ENCODE results near the gene COPZ2. TPM values are rescaled to one million over a fixed set of nuclear protein-coding genes. Genes with fewer than 3 reads are reported as not detected.

The COPZ2 gene
- polyA plus RNA-seq, 1 experiment: 122 TPM

DNA sequence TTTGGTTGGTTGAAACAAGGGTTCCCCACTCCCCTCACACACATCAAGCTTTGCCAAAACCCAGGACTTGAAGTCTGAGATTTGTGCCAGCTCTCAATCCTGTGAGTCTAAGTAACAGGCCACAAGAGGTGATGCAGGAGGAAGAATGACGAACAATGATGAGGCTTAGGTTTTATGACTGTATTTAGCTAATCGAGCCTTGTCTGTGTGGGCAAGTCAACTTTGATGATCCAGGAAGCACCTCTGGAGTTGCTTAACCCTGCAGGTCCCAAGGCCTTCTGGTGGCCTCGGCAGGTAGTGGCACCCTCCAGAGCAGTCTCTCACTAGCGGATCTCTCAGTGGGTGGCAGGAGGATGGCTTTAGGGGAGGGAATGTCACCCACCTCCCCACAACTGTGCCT is 38.0 kb downstream of the COPZ2 start:
- CTCF ChIA-PET: interaction anchor here (0.9 to 2.6 kb wide), 3 partner anchors 19 to 53 kb away, joined by 3 to 9 read pairs (median 4); no protein-coding TSS in a partner anchor
- Histone ChIP-seq H3K27me3 (ENCODE audit: control insufficient read depth, insufficient read depth, low read length) (peaks cover 7% of the 10 kb centered on the region), H3K27ac (ENCODE audit: low read depth, low read length) (no peak overlapping the region), H3K9me3 (ENCODE audit: control insufficient read depth, insufficient read depth, low read length) (no peaks in the 10 kb centered on the region; the same call in 1 of the 2 replicates), H3K4me3 (ENCODE audit: low read depth, low read length) (no peak overlapping the region)
- TF ChIP-seq CTCF (IDR thresholded peaks at IDR 0.05; ENCODE audit: low read depth, low read length): no peak
- POLR2A ChIA-PET: no interaction called here
- DNase-seq (ENCODE audit: low read depth, low spot score): no peak

DNA sequence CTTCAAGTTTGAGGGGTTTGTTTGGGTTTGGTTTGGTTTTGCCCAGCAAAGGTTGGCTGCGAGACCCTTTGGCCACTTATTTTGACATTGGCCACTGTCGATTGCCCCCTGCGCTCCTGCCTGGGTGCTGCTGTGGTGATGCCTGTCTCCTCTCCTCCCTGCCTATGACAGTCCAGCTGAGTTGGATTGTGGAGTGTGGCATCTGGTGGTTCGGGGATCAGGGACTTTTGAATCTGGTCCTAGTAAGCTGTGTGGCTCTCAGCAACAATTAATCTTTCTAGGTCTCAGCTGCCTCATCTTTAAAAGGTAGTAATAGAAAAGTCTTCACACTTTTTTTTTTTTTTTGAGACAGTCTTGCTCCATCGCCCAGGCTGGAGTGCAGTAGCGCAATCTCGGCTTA is 39.6 kb downstream of the COPZ2 start:
- Histone ChIP-seq H3K27ac (ENCODE audit: low read depth, low read length) (no peak overlapping the region), H3K9me3 (ENCODE audit: control insufficient read depth, insufficient read depth, low read length) (no peaks in the 10 kb centered on the region), H3K27me3 (ENCODE audit: control insufficient read depth, insufficient read depth, low read length) (peaks cover 10% of the 10 kb centered on the region), H3K4me3 (ENCODE audit: low read depth, low read length) (no peak overlapping the region)
- TF ChIP-seq CTCF (IDR thresholded peaks at IDR 0.05; ENCODE audit: low read depth, low read length): no peak
- ChIA-PET CTCF (interaction anchor here (1.2 to 1.3 kb wide), 2 partner anchors 19 to 27 kb away, joined by 4 to 9 read pairs; partner anchors contain the start of gene CDK5RAP3), POLR2A (no interaction called here)
- DNase-seq (ENCODE audit: low read depth, low spot score): no peak

GRCh38 chr17:47997586-47997985 is 40.0 kb downstream of the COPZ2 start:
- no peaks in the 10 kb centered on the region for H3K9me3 ChIP-seq (ENCODE audit: control insufficient read depth, insufficient read depth, low read length)
- ChIA-PET CTCF (no interaction called here), POLR2A (no interaction called here)
- TF ChIP-seq CTCF (IDR thresholded peaks at IDR 0.05; ENCODE audit: low read depth, low read length): no peak
- no peak overlapping the region for H3K4me3 ChIP-seq (ENCODE audit: low read depth, low read length)
- no peak overlapping the region for H3K27ac ChIP-seq (ENCODE audit: low read depth, low read length)
- DNase-seq (ENCODE audit: low read depth, low spot score): no peak
- H3K27me3 ChIP-seq (ENCODE audit: control insufficient read depth, insufficient read depth, low read length): peaks cover 10% of the 10 kb centered on the region

GRCh38 chr17:47996201-47996600 is 41.4 kb downstream of the COPZ2 start:
- CTCF ChIA-PET: interaction anchor here (1.3 kb wide), 1 partner anchor 21 kb away, joined by 3 read pairs; no protein-coding TSS in a partner anchor
- TF ChIP-seq CTCF (IDR thresholded peaks at IDR 0.05; ENCODE audit: low read depth, low read length): no peak
- POLR2A ChIA-PET: interaction anchor here (0.6 kb wide), 1 partner anchor 128 kb away, joined by 4 read pairs; no protein-coding TSS in a partner anchor

DNA sequence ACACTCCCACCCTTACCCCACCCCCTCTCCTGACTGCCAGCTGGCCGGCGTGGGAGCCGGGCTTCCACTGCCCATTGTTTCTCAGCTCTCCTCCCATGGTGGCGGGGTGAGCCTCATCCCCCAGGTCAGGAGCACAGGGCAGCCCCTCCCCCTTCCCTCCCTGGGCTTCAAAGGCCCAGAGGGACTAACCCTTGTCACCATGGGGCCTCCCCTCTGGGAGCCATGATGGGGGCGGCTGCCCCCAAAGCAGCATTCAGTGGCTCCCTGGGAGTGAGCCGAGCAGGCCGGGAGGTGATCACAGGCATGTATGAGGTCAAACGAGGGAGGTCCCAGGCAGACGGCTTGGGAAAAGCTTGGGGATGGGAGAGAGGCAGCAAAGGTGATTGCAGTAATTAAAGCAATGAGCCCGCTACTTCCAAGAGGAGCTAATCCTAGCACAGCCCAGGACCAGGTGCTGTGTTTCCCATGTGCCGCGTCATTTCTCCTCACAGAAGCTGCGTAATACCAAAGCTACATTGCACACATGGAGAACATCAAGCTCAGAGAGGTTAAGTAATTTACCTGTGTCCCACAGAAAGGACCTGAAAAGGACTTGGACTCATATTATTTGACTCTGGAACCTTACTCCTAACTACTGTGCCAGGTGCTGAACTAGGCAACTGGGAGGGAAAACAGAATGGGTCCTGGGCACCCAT is 42.2 kb downstream of the COPZ2 start:
- no peak for TF ChIP-seq CTCF (IDR thresholded peaks at IDR 0.05; ENCODE audit: low read depth, low read length)
- Histone ChIP-seq H3K9me3 (ENCODE audit: control insufficient read depth, insufficient read depth, low read length) (no peaks in the 10 kb centered on the region), H3K27ac (ENCODE audit: low read depth, low read length) (no peak overlapping the region), H3K27me3 (ENCODE audit: control insufficient read depth, insufficient read depth, low read length) (peaks cover 10% of the 10 kb centered on the region), H3K4me3 (ENCODE audit: low read depth, low read length) (no peak overlapping the region)
- DNase-seq (ENCODE audit: low read depth, low spot score): no peak
- ChIA-PET CTCF (interaction anchor here (0.7 to 1.9 kb wide), 4 partner anchors 17 to 1712 kb away, joined by 3 to 9 read pairs (median 6); no protein-coding TSS in a partner anchor), POLR2A (no interaction called here)

More at GRCh38 chr17:47996201-47996600, 41.4 kb downstream of the COPZ2 start:
- Histone ChIP-seq H3K27me3 (ENCODE audit: control insufficient read depth, insufficient read depth, low read length) (peaks cover 10% of the 10 kb centered on the region), H3K27ac (ENCODE audit: low read depth, low read length) (no peak overlapping the region), H3K4me3 (ENCODE audit: low read depth, low read length) (no peak overlapping the region), H3K9me3 (ENCODE audit: control insufficient read depth, insufficient read depth, low read length) (no peaks in the 10 kb centered on the region)
- no peak for DNase-seq (ENCODE audit: low read depth, low spot score)
